MV-4-11 (cell line): ENCODE measurements around the gene POC1B.

ENCODE experiments used
- DNase-seq: peaks from one replicate; lab custom pipeline; 2025; lab: John Stamatoyannopoulos, UW

The POC1B gene

DNA sequence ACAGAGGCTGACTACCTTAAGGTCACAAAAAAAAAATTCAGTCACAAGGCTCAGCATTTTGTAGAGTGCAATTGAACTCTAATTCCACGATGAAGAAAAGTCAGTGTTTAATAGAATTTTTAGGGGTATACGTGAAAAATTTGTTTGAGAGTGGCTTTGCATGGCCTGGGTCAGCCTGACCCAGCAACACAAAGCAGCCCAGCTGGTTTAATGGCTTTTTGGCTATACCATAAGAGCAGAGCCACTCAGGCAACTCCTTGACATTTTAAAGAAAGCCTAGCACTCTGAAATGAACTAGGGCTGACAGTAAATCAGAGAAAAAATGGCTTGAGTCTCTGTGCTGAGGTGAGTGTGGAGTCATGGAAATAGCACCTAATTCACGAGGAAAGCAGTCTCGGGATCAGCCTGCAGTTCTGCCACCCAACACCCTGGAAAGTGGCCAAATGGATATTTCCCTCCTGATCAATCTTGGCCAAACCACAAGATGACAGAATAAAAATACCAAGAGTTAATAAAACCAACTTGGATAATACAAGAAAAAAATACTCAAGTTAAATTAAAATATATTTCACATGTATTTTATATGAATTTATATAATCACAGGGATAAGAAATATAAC lies 60.8 kb downstream of the POC1B start:
- DNase-seq: no peak

DNA sequence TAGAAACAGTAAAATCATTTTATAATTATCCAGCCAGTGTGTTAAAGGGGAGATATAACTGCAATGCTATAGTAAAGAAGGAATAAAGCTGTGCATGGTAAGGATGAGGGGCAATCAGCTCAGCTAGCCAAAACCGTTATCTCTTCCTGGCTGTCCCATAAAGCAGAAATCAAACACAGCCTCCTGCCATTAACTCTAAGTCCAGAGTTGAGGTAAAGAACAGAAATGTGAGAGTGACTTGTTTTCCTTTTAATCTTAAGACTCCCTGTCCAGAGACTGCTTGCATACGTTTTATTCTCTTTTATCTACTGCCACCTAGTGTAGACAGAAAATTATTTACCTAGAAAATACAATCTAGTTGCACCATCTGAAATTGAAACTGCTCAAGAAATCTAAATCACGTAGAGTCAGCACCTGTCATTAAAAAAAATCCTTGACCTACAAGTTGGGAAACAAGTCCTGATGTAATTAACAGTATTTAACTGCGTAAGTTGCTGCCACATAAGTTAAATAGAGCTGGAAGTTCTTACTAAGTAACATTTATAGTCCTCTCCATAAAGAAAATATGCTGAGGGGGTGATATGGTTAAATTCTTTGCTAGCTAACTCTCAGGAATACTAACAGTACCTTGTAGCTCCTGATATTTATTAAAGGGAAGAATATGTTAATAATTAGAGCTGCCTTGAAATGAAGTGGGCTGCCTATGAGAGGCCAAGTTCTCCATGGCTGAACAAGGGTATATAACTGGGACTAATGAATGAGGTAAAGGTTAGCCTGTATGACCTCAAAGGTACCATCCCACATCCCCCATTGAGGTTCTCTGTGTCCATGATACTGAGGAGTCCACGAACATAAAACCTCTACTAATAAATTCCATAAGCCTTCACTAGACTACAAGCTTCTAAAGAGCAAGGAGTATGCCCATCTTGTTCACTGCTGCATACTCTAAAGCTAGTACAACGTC lies 63.9 kb downstream of the POC1B start:
- DNase-seq: peak; percentile 70

DNA sequence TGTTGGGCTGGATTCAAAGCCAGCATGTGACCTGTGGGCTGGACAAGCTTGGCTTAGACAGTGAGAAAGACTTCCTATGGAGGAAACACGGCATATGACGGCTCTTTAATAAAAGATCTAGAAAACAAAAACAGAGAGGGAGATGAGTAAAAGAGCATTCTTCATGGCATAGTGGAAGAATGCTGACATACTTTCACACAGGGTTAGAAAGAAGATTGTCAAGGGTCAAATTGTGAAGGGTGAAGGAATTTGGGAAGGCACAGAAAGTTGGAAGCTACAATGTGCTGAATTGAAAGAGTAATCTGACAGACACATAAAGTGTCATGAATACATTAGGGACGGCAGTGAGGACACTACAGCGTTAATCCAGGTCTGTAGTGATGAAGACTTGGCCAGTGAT lies 64.7 kb downstream of the POC1B start:
- no peak for DNase-seq

DNA sequence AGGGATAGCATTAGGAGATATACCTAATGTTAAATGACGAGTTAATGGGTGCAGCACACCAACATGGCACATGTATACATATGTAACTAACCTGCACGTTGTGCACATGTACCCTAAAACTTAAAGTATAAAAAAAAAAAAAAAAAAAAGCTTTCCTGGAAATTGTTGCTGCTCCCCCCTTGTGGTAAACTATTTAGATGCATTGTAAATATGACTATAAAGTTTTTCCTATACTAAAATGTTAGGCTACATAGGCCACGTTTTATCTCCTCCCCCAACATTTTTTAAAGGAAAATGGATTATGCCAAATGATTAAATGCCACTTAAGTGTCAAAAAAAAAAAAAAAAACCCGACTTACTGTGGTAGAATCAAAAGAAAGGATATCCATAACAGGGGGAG lies 66.6 kb downstream of the POC1B start:
- peak; percentile 7 for DNase-seq

DNA sequence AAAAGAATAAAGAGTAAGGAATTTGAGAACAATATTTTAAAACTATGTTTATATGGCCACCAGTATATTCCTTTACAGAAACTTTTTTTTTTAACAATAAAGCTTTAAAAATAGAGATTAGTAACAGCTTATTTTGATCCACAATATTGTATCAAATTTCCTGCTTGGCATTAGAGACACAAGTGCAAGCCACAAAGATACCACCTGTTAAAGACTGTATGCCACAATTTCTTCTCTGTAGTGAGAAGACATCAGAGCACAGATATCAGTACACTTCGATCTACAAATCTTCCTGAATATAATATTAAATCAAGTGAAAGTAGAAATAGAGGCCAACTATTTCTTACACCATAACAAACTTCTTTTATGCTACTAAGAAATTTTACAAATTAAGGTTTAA lies 69.3 kb downstream of the POC1B start:
- DNase-seq: no peak

DNA sequence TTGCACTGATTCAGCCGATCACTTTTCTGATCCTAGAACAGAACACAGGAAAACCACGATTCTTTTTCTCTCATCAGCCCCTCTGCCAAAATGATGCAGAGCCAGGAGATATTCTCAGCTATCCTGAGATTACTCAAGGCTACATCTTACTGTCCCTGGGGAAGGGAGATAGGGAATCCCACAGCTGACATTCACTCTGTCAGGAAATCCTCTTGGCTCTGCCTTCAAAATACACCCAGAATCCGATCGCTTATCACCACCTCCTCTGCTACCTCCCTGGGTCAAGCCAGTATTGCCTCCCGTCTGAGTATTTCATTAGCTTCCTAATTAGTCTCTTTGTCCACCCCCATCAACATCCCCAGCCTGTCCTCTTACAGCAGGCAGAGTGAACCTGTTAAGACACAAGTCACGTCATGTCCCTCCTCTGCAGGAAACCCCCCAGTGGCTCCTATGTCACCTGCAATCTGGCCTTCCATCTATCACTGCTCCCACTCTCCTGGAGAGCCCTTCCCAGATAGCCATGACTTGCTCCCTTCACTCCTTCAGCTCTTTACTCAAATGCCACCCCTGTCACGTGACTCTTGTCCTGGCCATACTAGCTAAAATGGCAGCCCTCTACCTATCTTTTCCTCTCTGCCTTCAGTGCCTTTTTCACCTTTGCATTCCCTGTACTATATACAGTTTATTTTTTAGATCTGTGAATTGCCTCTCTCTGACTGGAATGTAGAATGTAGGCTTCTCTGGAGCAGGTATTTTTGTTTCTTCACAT lies 71.6 kb downstream of the POC1B start:
- no peak for DNase-seq

DNA sequence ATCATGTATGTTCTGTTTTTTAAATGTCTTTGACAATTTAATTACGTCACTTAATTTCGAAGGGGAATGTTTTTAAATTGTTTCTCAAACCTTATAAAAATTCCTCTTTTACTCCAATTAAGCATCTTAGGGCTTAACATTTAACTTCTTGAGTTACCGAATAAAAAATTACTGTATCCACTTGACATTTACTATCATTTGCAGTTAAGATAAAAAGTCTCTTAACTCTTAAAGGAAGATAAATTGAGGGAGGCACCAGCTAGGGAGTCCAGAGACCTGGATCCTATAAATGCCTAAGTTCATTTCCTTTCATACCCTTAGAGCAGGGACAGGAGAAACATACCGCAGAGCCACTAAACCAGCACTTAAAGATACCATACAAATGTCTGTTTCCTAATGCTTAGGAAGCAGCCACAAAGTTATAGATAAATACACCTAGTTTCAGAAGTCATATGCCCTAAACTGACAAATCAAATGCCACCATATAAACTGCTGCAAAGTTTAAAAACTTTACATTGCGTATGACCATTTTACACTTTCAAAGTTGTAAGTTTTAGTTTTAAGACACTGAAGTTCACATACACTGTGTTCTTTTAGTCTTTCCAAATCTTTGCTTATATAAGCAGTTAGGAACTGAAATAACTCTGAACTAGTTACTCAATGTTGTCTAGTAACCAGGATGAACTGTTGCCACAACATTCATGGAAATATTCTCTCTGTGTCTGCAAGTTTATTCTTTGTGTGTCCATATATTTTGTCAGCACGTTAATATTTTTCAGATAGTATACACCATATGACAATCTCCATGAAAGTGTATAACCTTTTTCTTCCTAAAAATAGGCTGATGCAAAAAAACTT lies 72.5 kb downstream of the POC1B start:
- DNase-seq: peak; percentile 14

DNA sequence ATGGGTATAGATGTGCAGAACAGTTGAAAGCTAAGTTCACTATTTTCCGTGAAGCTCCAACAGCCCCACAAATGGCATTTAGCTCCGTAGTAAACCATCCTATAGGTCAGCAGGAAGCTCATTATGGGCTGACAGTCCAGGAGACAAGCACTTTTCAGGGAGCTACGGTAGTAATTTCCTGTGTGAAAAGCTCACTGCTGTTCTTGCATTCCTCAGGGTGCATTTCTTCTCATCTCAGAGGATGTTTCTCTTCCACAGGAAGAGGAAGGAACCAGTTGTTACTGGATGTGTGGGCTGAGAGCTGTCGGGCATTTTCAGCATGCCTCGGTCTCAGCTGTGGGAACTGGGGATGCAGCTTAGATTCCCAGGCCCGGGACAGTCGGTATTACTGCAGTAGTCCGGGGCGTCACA lies 74.0 kb downstream of the POC1B start:
- DNase-seq: no peak

DNA sequence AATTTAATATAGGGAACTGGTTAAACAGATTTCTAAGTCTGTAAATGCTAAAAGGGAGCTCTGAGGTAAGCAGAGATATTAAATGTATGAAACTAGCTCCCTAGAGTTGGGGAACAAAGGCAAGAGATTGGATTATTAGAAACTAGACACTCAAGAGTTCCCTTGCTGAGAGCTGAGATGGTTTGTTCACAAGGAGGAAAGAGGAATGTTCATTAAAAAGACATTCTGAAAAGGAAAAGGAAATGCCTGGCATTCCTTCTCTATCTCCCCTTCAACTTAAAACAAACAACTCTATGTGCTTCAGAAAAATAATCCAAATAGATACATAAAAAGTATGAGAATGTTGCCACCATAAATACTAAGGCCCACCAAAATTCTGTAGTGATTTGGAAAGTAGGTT lies 74.9 kb downstream of the POC1B start:
- no peak for DNase-seq

DNA sequence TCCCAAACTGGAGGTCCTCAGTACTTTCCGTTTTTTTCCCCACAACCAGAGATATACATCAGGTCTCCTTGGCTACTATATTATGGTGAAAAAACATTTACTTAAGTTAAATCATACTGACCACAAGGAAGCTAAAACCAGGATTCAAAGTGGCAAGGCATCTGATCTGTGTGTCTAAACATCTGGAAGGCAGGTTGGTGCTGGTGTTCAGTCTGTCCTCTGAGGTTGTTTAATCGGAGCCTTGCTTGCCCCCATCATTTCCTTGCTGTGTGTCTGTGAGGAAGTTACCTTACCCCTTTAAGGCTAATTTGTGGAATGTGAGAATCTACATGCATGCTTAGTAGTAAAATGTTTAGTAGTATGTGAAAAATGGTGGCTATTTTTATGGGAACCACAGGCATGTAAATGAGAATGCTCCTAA lies 76.9 kb downstream of the POC1B start:
- DNase-seq: no peak

DNA sequence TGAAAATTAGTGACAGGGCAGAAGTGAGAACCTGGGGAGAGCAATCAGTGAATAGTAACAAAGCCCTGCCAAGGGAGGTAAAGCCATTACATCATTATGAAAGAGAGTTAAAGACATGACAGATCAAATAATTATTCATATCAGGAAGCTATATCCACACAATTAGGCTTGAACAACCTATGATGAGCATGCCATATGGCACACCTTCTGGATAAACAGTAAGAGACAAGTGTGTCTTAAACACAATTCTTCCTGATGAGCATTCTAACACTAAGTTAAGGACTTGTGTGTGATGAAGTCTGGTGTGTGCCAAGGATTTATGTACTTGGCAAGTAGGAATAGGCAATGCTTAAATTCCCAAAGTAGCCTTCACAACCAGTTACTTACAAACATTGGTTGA lies 77.3 kb downstream of the POC1B start:
- DNase-seq: no peak

DNA sequence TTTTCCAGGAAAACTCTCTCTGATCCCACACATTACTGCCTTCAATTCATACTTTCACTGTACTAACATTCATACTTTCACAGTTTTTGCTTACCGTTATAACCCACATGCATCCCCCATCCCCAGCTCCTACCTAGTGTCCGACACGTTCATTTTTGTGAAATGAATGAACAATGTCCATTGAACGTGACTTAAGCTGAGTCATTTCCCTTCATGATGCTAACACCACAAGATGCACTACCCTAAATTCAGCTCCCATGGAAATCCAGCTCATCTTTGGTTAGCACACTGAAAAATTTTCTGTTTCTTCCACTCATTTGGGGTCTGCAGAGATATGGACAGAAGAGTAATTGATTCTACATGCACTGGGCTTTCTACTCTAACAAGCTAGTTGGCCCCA lies 85.9 kb downstream of the POC1B start:
- DNase-seq: no peak

DNA sequence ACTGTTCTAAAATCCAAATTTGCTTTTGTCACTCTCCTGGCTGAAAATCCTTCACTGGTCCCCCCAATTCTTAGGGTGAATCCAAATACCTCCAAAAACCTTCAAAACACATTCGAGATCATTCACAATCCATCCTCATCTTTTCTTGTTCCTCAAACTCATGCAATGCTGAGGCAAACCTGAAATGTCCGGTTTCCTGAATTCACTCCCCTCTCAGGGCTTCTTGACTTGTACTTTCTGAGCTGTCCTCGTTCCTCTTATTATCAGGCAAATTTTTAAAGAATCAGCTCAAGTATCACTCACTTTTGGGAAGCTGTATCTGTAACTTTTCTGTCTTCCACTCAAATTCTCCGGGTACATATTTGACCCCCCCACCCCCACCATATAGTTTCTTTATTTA lies 88.6 kb downstream of the POC1B start:
- peak; percentile 55 for DNase-seq

DNA sequence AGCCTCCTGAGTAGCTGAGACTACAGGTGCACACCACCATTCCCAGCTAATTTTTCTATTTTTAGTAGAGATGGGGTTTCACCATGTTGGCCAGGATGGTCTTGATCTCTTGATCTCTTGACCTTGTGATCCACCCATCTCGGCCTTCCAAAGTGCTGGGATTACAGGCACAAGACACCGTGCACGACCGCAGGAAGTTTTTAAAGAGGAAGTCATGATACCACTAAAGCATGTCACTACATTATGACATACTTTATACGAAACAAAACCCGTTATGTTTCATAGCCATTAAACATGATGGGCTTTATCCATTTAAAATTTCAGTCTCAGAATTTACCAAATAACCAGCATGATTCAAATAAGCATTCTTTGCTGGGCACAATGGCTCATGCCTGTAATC lies 89.8 kb downstream of the POC1B start:
- peak; percentile 73 for DNase-seq

DNA sequence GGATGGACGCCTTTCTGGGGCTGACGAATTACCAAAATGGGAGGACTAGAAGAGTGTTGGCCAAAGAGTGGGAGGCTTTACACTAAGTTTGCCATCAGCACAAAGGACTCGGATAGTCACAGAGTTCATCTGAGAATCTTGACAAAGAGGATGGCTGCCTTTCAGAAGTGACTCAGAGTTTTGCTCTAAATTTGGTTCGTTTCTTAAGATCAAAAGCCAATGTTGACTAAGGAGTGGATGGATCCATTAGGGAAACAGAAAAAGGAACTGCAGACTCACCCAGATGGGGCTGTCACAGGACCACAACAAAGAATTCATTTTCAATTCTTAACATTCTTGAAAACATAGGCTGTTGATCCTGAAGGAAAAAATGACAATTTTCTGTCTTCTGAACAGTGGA lies 92.2 kb downstream of the POC1B start:
- DNase-seq: peak; percentile 86

DNA sequence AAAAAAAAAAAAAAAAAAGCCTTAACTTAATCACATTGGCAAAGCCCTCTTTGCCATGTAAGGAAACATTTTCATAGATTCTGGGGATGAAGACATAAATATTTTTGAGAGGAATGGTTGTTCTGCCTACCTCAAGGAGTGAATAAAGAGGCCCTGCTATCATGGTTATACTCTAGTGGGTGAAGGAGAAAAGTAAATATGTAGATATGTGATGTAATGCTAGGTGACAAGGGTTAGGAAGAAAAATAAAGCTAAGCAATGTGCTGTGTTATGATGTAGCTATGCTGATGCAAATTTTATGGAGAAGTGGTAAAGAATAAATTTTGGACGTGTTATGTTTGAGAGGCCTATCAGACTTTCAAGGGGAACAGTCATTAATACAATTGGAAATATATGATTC lies 93.5 kb downstream of the POC1B start:
- DNase-seq: no peak

DNA sequence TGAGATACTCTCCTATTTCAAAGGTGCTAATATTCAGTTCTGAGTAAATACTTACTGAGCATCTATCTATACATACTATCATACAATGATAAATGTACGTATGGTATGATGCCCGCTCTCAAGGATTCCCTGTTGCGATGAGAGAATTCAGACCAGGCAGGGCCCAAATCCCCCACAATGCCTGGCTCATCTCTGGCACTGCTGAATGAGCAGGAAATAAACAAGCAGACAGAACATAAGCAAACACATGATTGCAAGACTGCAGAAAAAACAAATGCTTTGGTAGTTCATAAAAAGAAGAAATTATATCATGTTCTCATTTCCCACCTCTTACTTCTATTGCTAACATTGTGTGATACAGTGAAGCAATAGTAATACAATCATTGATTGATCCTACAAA lies 96.3 kb downstream of the POC1B start:
- no peak for DNase-seq

DNA sequence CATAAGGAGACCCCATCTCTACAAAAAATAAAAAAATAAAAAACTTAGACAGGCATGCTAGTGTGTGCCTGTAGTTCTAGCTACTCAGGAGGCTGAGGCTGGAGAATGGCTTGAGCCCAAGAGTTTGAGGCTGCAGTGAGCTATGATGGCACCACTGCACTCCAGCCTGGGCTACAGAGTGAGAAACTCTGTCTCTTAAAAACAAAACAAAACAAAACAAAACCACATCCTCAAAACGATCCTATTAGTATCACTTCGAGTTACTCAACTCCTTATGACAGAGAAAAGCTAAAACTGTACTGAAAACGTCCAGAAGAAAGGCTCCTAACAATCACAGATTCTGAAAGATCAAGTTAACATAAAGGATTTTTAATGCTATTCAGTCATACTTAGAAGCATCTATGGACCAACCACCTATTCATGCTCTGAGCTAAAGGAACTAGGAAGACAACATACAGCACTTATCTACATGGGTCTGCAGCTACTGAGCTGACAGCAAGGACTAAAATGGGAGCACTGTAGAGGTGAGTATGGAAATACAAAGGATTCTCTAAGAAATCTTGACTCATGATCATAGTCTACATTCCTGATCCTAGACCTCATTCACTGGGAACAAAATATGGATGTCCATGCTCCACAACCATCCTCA lies 98.2 kb downstream of the POC1B start:
- DNase-seq: peak; percentile 90

DNA sequence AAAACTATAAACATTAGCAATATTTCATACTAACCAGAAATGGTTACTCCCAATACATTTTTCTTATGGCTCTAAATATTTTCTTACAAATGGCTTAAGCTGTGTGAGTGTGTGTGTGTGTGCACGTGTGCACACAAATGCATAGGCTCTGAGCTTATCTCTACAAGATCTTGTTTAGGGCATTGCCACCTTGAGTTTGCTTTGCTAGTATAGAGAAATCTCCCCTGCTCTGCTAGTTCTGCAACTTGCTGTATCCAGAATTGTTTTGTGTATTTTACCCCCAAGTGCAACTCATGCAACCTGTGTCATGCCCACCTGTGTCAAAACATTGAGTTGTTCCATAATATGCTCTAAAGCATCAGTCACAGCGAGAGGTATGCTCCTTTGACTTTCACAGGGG lies 101.0 kb downstream of the POC1B start:
- no peak for DNase-seq

DNA sequence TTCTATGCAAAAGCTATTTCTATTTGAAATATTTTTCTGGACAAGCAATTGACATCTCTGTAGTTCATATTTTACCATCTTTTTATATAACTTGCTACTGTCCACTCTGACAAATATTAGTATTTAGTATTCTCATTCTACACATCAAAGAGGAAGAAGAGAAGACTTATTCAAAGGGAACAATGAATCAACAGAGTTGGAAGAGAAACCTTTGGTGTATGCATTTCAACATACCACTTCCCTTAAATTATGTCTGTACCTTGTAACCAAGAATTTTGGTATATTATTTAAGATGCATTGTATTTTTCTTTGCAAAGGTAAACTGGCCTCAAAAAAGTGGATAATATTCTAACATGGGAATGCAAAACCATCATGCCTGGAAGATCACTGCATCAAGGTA lies 101.5 kb downstream of the POC1B start:
- DNase-seq: peak; percentile 74

DNA sequence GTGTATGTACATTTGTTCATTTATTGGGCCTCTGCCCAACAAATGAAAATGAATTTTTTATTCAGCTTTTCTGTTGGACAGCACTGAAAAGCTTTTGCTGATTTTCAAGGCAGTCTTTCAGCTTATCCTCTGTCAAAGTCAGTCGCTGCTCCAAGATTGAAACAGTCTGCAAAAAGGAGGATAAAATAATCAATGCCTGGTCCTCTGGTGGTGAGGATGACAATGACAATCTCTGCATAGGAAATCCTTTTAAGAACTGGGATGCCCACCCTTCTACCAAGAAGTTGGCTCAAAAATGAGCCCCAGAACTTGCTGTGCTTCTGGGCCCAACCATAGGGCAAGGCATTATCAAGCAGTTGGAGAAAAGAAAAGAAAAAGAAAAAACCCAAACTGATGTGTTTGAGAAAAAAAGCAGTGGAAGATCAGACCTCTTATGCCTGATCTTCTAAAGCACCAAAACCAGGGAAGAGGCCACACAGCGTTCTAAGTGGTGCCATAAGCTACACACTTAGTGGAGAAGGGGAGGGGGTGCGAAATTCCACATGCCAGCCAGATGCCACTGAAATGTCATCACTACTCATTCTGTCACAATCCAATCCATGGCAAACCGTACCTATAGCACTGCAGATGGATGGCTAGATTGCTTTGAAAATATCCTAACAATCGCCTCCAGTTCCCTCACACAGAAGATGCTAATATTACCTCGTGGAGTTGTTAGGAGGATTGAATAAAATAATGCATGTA lies 104.6 kb downstream of the POC1B start:
- DNase-seq: no peak
